HG02970 (cell line): ENCODE measurements around the gene CDH23.

Experiments used
- ATAC-seq: cut with Tn5 transposase; IDR thresholded peaks from one replicate; pipeline ENCODE4 v1.9.1; 2021; ENCODE audit warnings: mild to moderate bottlenecking, moderate library complexity, moderate number of reproducible peaks; ENCODE audit not compliant: unreplicated experiment, low FRiP score

The CDH23 gene

GRCh38 chr10:71435571-71436267, 39.0 kb downstream of the CDH23 start:
- ATAC-seq: no peak

GRCh38 chr10:71436268-71437125, 39.8 kb downstream of the CDH23 start:
- ATAC-seq: no peak

- no peak for ATAC-seq
Observed at GRCh38 chr10:71437537-71438092, 40.9 kb downstream of the CDH23 start.

GRCh38 chr10:71438761-71439160, 42.0 kb downstream of the CDH23 start:
- ATAC-seq: no peak

GRCh38 chr10:71439670-71440425, 43.1 kb downstream of the CDH23 start:
- ATAC-seq: no peak

GRCh38 chr10:71440506-71441035, 43.9 kb downstream of the CDH23 start:
- no peak for ATAC-seq

GRCh38 chr10:71442000-71442399, 45.3 kb downstream of the CDH23 start:
- no peak for ATAC-seq

GRCh38 chr10:71442859-71443570, 46.3 kb downstream of the CDH23 start:
- ATAC-seq: no peak

GRCh38 chr10:71443676-71444075, 47.0 kb downstream of the CDH23 start:
- no peak for ATAC-seq

GRCh38 chr10:71444284-71445054, 47.7 kb downstream of the CDH23 start:
- no peak for ATAC-seq

GRCh38 chr10:71447676-71448075, 51.0 kb downstream of the CDH23 start:
- ATAC-seq: no peak

GRCh38 chr10:71448146-71448545, 51.4 kb downstream of the CDH23 start:
- no peak for ATAC-seq

GRCh38 chr10:71449026-71449425, 52.3 kb downstream of the CDH23 start:
- ATAC-seq: no peak

- no peak for ATAC-seq
Observed at GRCh38 chr10:71451754-71452153, 55.0 kb downstream of the CDH23 start.

- ATAC-seq: no peak
Observed at GRCh38 chr10:71453186-71453585, 56.5 kb downstream of the CDH23 start.

- ATAC-seq: no peak
Observed at GRCh38 chr10:71454347-71454746, 57.6 kb downstream of the CDH23 start.

- no peak for ATAC-seq
Observed at GRCh38 chr10:71455035-71455434, 58.3 kb downstream of the CDH23 start.

- ATAC-seq: no peak
Observed at GRCh38 chr10:71456631-71457030, 59.9 kb downstream of the CDH23 start.

- no peak for ATAC-seq
Observed at GRCh38 chr10:71457908-71458307, 61.2 kb downstream of the CDH23 start.
